PFSK-1 (cell line): Measurements from ENCODE around the gene SF3A1.

ENCODE experiments used
- POLR2AphosphoS5 ChIP-seq: IDR thresholded peaks from 2 replicates; pipeline ENCODE4 v1.6.1; 2012; ENCODE audit warnings: low read depth, mild to moderate bottlenecking, control low read depth, low read length, moderate library complexity
- REST ChIP-seq, 2 experiments: IDR thresholded peaks; 2 replicates each; pipeline versions ENCODE4 v1.6.1 to v1.8.0; 2011 to 2012; ENCODE audit warnings: low read depth in 2 of 2, low read length in 2 of 2, control low read depth in 1 of 2, inconsistent platforms in 1 of 2, mild to moderate bottlenecking in 1 of 2, moderate library complexity in 1 of 2; ENCODE audit not compliant: insufficient read depth in 1 of 2

DNA sequence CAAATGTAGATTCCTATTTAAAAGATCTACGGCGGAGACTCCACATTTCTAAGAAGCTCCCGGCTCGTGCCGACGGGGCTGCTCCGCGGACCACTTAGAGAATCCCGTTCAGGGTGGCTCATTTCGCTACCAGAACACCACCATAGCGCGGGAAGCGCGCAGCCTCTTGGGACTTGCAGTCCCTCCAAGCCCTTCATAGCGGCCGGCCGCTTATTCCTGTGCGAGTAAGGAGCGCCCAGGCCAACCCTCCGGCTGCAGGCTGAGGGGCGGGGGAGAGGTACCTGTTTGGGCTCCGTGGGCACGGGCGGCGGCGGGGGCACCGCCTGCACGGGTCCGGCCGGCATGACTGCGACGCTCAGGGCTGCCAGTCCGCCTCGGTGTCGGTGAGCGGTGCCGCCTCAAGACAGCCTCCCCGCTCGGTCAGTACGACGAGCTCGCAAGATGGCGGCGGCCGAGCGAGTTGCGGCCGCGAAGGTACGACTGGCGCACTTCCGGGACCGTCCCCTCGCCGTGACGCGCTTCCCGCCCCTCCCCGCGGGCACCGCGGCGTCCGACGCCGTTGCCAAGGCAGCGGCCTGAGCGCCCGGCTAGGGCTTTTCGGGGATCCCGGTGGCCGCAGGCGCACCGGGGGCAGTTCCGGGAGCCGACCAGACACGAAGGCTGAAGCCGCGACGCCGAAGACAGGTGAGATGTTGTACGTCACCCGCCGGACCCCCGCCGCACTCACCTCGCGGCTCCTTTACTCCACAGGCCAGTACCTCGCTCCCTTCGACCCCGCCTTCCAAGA, at the start of gene SF3A1, which contains the start of gene CCDC157:
- TF ChIP-seq POLR2AphosphoS5 = peak; percentile 79
- no peak for TF ChIP-seq REST (IDR thresholded peaks at IDR 0.05; ENCODE audit: insufficient read depth in 1 of 2, low read depth in 2 of 2, low read length in 2 of 2)
